GM18502 (cell line): Measurements from ENCODE around the gene HSD17B11.
"Not testable (repeated sequence)": the region's sequence is repeated elsewhere in the genome, so short reads cannot be mapped to it uniquely, and the experiment has no call there.

Source experiments
- ATAC-seq: cut with Tn5 transposase; IDR thresholded peaks from one replicate; pipeline ENCODE4 v1.9.1; 2021; ENCODE audit warnings: mild to moderate bottlenecking; ENCODE audit not compliant: unreplicated experiment, poor library complexity

The HSD17B11 gene

DNA sequence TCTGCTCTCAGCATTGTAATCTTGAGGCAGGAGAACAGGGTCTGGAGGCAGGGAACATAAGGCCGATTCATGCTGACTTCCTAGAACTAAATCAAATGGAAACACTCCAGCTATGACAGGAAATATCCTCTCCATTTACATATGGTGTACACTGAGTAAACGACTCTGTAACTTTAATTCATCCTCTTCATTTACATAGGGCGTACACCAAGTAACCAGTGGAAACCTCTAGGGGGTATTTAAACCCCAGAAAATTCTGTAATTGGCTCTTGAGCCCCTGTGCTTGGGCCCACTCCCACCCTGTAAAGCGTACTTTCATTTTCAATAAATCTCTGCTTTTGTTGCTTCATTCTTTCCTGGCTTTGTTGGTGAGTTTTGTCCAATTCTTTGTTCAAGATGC lies 76.0 kb downstream of the HSD17B11 start:
- ATAC-seq, result not testable (repeated sequence)

DNA sequence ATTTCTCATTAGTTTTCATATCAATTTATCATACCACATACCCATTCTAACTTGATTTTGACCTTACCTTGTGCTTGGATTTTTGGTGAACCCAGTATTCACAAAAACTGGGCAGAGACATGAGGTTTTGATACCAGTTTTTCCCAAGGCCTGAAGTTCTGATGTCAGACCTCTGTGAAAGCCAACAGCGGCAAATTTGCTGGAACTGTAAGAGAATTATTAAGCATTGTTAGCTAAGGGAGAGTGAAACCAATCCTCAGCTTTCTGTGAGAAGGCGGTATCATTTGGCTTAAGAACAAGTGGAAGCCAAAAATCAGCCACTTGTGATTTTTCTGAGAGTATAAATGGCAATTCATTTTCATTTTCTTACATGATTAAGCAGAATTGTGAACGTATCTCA lies 77.2 kb downstream of the HSD17B11 start:
- no peak for ATAC-seq

DNA sequence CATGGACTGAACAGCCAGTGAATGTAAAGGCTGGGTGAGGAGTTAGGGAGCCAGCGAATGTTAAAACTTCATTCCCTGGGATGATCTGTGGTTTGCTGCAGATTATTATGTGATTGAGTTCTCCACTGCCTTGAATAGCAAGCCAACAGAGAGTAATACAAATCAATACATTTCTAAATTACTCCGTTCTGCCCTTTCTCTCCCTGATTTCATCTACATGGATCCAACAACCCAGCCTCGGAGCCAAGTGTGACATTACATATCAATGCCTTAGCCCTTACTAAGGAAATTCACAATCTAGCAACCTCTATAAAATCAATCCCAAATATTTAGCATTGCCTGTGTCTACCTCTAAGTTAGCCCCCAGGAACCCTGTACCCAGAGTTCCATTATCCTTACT lies 79.3 kb downstream of the HSD17B11 start:
- no peak for ATAC-seq

DNA sequence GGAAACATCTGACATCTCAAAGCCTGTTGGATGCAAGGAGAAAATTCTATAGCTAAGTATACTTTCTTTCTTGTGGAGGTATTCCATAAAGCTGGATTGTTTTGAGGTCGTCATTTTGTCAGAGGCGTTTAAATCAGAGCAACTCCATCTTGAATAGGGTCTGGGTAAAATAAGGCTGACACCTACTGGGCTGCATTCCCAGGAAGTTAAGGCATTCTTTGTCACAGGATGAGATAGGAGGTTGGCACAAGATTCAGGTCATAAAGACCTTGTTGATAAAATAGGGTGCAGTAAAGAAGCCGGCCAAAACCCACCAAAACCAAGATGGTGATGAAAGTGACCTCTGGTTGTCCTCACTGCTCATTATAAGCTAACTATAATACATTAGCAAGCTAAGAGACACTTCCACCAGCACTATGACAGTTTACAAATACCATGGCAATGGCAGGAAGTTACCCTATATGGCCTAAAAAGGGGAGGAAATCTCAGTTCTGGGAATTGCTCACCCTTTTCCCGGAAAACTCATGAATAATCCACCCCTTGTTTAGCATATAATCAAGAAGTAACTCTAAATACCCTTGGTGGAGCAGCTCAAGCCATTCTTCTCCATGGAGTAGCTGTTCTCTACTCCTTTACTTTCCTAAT lies 80.2 kb downstream of the HSD17B11 start:
- no peak for ATAC-seq

DNA sequence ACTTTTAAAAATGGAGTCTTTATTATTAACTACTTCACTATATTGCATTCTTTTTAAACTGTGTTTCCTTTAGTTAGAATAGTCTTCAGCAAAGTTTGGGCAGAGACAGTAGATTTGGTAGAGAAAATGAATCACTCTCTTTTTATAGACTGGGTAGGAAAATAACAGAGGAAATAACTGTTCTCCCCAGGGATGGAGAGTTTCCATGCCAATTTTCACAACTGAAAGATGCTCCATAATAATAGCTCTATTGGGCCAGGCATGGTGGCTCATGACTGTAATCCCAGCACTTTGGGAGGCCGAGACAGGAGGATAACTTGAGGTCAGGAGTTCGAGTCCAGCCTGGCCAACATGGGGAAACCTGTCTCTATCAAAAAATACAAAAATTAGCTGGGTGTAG lies 81.4 kb downstream of the HSD17B11 start:
- no peak for ATAC-seq

DNA sequence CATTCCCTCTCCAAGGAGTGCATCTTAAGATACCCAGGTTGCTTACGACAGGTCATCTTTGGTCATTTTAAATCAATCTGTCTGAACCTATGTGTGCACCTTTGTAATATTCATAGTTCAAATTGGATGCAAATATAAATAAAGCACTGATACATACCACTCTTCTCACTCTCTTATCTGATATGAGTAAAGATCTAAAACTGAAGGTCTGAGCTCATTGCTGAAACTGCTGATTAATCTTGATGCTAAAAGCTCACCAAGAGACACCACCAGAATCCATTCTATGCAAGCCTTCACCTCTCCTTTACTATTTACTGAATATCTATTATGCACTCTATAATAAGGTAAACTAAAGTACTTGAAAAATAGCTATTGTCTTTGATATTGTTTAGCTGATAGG lies 84.9 kb downstream of the HSD17B11 start:
- peak; percentile 86 for ATAC-seq

DNA sequence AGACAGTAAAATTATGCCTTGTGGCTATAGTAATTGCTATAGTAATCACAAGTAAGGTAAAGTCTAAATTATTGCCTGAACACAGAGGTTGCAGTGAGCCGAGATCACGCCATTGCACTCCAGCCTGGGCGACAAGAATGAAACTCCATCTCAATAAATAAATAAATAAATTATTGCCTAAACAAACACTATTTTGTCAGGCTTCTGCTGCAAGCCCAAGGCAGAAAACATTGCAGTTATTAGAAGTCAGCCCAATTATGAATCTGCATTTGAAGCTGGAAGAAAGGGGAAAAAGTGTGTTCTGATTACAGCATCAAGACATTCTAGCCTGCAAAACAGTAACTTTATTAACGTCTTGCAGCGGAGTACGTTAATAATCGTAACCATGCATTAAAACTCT lies 85.4 kb downstream of the HSD17B11 start:
- ATAC-seq, result no peak

DNA sequence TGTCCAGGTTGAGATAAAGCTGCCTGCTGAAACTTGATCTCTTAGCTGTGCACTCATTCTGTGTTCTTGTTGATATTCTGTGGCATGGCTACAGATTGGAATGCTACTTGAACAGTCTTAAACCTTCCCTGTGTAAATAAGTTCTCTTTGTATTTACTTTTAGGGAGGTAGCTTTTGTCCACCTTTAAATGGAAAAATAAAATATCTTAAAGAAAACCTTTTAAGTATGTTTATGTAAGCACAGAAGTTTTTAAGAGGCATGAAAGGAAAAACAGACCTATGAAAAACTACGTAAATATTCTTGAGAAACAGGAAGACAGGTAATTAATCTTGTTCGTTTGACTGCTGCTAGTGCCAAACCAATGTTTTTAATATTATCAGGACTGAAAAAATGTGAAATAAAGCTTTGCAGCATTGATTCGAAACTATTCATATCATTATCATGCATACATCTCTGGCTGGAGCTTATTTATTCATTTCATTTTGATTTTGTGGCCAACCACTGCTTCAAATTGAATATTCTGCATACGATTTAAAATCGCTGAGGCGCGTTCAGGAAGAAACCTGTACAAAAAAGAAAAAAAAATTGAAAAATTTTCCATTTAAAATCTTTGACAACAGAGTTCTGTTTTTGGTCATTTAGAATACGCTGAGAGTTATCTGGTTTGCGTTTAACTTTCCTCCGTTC lies 86.1 kb downstream of the HSD17B11 start:
- no peak for ATAC-seq

DNA sequence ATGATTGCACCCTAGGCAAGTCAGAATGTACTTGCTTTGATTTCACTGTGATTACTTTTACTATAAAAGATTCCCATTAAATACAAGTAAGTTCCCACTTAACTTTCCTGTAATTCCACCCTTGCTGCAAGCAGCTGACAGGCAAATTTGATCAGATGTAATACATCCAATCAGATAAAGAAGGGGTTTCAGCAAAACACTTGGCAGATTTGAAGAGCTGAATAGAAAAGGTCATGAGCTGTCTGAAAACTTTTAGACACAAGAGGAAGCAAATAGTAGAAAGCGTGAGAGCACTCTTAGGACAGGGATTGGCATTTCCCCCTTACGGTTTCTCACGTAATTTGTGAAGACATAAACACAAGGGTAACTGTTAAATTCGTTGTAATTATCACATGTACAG lies 91.1 kb downstream of the HSD17B11 start:
- no peak for ATAC-seq

DNA sequence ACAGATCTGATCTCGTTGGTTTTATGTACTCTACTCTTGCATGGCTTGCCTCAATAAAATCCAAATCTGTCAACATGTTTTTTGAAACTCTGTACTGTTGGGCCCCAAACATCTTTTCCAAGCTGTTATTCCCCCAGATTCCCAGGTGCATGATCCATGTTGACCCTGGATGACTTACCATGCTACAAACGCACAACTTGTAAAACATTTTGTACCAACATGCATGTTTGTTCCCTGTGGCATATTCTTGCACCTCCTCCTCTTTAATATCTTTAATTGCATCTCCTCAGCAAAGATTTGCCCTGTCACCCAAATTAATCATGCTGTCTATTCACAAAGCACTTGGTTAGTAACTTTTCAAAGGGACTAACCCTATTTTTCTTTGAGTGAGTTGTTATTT lies 92.6 kb downstream of the HSD17B11 start:
- ATAC-seq, result no peak

DNA sequence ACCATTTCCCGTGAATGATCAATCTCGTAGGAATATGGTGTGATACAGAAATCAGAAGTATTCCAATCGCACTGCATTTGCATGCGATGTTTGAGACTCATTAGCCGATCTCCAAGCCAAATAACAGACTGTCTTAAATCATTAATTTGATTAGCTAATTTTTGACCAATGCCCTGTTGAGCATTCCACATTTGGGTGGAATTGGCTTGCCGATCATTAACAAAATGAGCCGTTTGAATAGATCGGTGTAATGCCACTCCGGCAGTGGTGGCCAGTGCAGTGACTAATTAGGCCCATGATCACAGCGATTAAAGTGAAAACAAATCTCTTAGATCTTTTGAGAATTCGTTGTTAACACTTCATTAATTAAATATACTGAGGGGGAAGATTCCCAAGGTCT lies 96.1 kb downstream of the HSD17B11 start:
- ATAC-seq, result not testable (repeated sequence)

DNA sequence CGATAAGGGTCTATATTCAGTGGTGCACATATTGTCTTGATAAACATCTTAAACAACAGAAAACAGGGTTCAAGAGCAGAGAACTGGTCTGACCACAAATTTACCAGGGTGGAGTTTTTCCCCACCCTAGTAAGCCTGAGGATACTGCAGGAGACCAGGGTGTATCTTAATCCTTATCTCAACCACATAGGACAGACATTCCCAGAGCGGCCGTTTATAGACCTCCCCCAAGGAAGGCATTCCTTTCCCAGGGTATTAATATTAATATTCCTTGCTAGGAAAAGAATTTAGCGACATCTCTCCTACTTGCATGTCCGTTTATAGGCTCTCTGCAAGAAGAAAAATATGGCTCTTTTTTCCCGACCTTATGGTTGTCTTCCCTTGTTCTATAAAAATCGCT lies 97.1 kb downstream of the HSD17B11 start:
- not testable (repeated sequence) for ATAC-seq

DNA sequence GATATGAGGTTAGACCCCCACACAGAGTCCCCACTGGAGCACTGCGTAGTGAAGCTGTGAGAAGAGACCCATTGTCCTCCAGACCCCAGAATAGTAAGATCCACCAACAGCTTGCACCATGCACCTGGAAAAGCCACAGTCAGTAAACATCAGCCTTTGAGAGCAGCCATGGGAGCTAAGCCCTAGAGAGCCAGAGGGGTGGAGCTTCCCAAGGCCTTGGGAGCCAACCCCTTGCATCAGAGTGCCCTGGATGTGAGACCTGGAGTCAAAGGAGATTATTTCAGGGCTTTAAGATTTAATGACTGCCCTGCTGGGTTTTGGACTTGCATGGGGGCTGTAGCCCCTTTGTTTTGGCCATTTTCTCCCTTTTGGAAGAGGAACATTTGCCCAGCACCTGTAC lies 104.0 kb downstream of the HSD17B11 start:
- no peak for ATAC-seq
